Measurements from ENCODE around the gene BCDIN3D.
"Not testable (repeated sequence)": the region's sequence is repeated elsewhere in the genome, so short reads cannot be mapped to it uniquely, and the experiment has no call there.

The BCDIN3D gene

DNA sequence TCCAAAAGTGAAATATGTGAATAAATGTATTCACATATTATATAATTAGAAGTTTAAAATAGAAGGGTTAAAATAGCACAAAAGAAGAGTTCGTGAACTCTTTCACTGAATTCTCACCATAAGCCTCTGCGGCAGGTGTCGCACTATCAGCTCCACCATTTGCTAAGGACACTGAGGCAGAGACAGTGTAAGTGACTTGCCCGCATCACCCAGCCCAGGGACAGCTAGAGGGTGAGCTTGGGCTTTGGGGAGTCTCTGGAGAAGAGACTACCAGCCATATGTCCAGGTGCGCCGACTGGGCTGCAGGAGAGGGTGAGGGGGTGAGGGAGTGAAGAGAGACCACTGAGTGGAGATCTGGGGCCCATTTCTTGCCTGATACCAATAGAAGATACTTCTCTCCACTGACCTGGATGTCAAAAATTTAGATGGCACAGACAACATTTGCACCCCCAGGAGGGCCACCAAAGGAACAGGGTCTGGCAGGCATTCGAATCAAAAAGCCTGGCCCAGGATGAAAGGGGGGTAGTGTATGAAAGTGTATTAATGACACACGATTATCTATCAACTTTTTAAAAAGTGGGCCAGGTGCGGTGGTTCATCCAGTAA, 32.3 kb upstream of the BCDIN3D start:
- no peak for DNase-seq

GRCh38 chr12:49874142-49874897, 31.4 kb upstream of the BCDIN3D start:
- no peak for DNase-seq

DNA sequence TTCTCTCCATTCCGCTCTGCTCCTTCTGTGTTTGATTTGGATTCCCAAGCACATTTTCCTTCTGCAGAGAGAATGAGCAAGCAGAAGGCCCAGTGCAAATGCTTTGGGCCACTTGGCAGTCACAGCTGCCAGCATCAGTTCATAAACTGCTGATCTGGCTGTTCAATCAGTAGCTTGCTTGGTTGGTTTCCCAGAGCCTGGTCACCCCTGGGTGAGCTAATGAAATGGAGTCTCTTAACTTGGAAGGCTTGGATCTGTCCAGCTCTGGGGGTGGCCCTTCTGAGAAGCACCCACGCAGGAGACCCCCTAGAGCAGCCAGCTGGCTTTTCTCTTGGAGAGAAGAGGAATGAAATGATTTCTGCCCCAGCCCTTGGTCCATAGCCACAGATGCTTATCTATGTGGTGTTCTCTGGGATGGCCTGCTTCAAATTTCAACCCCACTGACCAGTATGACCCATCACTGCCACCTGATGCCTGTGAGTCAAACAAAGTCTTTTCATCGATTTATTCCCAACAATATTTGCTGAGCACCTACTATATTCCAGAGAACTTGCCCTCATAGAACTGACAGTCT, 30.5 kb upstream of the BCDIN3D start:
- DNase-seq, result no peak

DNA sequence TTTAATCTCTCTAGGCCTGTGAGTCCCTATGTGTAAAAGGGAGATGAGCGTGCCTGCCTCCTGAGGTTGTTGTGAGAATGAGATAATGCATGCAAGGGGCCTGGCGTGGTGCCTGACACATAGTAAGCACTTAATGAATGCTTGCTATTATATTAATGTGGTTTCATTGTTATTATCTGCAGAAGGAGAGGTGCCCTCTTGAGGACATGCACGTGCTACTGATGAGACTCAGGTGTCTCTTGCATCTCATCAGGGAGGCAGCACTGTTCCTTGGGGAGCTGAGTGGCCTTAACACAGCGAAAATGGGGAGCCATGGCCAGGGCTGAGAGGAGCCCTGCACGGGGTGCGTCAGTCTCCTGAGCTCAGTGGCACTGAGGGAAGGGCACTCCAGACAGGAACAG, 29.9 kb upstream of the BCDIN3D start:
- DNase-seq, result no peak

DNA sequence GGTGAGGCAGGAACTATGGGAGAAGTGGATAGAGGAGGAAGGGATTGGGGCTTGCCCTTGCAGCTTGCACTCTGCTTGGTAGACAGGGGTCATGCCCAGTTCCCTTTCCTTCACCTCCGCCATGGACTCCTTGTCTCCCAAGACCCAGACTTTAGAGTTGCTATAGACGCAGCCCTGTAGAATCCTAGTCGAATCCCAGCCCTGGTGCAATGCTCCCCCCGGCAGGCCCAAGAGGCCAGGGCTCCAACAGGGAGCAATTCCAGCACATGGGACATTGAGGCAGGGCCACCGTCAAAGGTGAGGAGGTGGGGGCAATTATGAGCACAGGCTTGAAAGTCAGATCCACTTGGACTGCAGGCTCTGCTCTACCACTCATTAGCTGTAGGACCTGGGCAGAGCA, 29.5 kb upstream of the BCDIN3D start:
- DNase-seq, result no peak

GRCh38 chr12:49871811-49872251, 28.9 kb upstream of the BCDIN3D start:
- DNase-seq, result not testable (repeated sequence)

DNA sequence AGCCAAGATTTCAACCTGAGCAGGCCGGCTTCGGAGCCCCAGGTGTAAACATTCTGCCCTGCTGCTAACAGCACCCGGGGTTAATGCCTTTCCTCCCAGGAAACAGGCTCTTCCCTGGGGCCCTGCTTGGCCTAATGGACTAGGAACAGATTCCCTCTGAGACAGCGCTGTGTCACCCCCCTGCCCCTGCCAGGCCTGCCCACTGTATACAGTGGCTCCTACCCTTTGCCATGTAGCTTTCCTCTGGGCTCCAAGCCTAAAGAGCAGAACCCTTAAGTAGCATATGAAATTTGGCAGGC, 28.3 kb upstream of the BCDIN3D start:
- DNase-seq, result no peak

DNA sequence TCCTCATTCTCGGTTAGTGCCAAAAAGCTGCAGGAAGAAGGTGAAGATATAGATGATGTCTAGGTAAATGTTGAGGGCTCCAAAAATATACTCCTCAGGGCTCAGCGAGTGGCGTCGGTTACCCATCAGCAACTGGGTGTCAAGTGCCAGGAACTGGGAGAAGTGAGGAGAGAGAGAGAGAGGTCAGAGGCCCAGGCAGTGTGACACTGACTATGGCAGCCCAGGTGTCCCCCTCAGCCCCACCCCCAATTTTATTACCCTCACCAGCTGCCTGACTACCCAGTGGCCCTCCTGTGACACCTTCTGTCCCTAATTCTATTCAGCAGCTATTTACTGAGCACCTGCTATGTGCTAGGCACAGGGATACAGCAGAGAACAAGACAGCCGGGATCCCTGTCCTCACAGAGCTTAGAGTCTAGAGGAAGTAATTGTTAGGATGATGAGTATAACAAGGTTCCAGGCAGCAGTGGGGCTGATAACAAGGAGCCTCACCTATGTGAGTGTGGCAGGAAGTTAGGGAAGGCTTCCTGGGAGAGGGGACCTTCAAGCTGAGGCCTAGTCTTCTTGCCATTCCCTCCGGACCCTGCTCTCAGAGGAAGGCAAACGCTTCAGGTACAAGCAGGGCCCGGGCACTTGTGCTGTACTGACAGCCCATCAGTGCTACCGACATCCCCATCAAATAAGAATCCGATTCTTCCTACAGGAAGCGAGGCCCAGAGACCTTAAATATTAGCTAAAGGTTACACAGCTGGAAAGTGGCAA, 27.8 kb upstream of the BCDIN3D start:
- no peak for DNase-seq

DNA sequence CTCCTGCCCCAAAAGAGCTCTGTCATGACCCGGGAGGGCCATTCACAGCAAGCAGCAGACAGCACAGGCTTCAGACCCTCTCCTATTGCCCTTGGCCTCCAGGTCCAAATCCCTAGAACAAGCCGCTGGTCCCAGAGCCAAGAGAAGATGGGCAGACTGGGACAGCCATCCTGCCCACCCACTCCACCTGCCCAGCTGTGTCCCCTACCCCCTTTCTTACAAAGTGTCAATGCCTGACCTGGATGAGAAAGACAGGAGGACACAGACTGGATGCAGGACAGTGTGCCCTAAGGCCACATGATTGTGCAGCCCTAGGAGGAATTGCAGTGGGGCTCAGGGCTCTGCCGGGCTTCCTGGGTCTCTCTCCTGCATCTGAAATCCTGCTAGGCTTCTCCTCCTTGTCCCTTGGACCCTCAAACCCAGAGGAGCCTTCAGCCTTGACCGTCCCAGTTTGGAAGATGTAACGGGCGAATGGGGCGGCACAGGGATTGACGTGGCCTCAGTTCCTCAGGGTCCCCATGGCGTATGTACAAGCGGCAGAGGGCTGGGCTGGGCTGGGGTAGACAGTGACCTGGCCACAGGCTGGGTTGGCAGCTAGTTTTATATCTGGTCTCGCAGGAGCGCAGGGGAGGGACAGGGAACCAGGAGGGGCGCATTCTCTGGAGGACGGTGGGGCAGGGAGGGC, 27.1 kb upstream of the BCDIN3D start:
- no peak for DNase-seq

GRCh38 chr12:49868952-49869815, 26.3 kb upstream of the BCDIN3D start:
- DNase-seq, result no peak

DNA sequence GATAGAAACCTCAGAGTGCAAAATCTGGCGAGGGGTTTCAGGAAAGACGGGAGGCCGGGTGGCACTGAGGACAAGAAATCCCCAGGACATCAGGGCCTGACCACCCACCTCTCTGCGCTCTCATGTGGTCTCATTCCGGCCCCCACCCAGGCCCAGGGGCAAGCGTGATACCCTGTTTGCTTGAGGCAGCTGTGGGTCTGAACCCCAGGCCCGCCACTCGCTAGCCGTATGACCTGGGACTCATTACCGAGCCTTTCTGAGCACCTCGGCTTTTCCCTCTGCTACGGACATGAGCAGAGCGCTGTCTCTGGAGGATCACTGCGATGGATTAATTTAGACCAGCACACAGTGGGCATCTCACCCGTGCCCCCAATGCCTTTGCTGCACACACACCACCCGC, 25.5 kb upstream of the BCDIN3D start:
- DNase-seq, result no peak

DNA sequence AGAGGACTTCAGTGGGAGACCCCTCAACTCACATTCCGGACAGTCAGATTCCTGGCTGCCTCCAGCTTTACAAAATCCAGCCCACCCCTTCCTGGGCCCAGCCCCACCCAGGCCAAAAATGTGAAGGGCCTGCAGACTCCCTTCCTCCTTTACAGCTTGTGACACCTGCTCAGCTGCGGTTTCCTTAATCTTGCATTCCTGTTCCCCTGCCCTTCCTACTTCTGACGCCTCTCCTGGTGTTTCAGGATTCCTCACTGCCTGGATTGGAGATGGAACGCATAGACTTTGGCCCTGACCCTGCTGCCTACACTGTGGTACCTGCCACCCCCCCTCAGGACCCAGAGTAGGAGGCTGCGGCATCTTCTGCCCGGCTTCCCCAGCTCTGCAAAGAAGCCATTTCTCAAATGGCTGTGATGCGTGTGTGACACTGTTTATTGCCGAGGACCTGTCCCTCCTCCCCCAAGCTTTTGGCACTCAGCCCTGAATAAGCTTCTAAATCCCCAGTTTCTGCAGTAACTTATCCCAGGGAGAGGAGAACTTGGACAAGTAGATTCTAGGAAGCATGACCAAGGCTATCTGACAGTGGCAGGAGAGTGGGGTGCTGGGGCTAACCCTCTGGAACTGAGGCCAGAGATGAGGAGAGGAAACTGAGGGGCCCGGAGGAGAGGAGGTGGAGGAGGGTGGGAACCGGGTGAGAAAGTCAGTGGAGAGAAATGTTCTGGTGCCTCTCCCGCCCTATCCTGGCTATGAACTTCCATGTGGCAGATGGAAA, 24.9 kb upstream of the BCDIN3D start:
- no peak for DNase-seq

DNA sequence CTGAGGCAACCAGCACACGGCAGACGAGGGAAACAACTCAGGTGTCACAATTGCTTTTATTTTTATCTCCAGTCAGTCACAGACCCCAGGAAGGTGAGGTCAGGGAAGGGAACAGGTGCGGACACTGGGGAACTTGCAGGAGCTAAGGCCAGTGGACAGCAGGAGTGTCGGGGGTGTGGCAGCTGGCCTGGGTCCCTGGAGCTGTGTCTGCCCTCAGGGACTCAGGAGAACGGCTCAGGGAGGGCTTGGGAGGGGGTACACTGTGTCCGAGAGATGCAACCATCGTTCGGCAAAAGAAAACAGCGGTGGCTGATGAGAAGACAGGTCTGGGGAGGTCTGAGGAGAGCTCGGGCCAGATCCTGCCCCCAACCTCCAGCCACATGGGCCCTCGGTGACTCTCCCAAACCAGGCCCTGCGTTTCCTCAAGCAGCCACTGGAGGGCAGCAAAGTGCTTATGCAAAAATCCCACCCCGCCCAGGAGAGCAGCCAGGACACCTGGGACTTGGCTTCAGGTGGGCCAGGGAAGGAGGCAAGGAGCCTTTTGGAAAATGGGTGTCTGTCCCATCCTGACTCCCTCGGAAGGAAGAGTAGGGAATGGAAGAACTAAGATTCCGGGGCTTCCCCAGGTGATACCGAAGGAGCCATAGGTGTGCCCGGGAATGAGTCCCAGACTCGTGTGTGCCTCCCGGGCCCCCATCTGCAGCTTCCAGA, 24.1 kb upstream of the BCDIN3D start:
- DNase-seq, result peak; percentile 77

- no peak for DNase-seq
Observed at GRCh38 chr12:49865782-49866135, 22.9 kb upstream of the BCDIN3D start.

- DNase-seq, result no peak
Observed at GRCh38 chr12:49865109-49865781, 22.3 kb upstream of the BCDIN3D start.

- DNase-seq, result no peak
Observed at GRCh38 chr12:49864798-49865090, 21.8 kb upstream of the BCDIN3D start.

DNA sequence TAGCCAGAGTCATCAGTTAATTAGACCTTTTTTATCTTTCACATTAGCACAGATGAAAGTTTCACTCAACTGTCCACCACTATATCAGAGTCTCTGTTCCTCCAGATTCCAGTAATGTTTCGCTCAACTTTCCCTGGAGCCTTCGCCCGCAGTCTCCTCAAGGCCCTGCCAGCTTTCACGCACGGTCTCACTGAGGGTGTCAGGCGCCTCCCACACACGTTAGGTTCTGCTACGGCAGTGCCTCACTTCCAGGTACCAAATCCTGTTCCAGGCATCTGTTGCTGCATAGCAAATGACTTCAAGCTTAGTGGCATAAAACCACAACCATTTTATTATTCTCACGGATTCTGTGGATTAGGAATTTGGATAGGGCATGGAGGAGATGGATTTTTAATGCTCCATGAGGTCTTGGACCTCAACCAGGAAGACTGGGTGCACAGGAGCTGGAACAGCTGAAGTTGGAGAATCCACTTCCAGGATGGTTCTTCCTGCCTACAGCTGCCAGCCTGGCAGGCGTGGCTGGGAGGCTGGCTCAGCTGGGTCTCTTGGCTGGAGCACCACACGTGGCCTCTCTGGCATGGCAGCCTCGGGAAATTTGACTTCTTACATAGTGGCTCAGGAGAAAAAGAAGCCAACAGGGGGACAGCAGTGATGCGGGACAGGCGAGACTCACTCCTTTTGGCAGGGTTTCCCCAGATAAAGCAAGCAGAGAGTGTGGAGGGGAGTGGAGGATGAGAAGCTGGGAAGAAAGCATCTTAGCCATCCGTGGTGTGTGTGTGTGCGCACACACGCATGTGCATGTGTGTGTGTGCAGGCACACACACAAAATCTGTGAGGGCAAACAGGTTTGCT, 21.3 kb upstream of the BCDIN3D start:
- no peak for DNase-seq

DNA sequence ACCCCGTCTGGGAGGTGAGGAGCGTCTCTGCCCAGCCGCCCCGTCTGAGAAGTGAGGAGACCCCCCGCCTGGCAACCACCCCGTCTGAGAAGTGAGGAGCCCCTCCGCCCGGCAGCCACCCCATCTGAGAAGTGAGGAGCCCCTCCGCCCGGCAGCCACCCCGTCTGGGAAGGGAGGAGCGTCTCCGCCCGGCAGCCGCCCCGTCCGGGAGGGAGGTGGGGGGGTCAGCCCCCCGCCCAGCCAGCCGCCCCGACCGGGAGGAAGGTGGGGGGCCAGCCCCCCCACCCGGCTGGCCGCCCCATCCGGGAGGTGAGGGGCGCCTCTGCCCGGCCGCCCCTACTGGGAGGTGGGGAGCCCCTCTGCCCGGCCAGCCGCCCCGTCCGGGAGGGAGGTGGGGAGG, 18.0 kb upstream of the BCDIN3D start:
- not testable (repeated sequence) for DNase-seq

DNA sequence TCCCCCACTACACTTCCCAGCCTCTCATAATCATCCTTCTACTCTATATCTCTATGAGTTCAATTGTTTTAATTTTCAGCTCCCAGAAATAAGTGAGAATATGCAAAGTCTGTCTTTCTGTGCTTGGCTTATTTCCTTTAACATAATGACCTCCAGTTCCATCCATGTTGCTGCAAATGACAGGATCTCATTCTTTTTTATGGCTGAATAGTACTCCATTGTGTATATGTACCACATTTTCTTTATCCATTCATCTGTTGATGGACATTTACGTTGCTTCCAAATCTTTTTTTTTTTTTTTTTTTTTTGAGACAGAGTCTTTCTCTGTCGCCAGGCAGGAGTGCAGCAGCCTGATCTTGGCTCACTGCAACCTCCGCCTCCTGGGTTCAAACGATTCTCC, 13.0 kb upstream of the BCDIN3D start:
- DNase-seq, result not testable (repeated sequence)
